Measurements from ENCODE around the gene PLPP7. TPM values are rescaled to one million over a fixed set of nuclear protein-coding genes. Genes with fewer than 3 reads are reported as not detected.

PLPP7 gene
- total and polyA plus RNA-seq, 5 experiments from 2014 or later, result 0.45 to 0.86 (median 0.70) TPM; not detected in 1

- peaks cover 0 to 2% (median 1%) of the 10 kb centered on the region in 5 donors for H3K27me3 Mint-ChIP-seq
- peak overlapping the region in 7 of 10 donors; percentile 39 to 93 (median 57) for H3K4me3 Mint-ChIP-seq
- DNase-seq, result peak in 9 of 10 donors; percentile 31 to 75 (median 53)
- POLR2A ChIA-PET, result interaction anchor here (0.5 to 22.5 kb wide), 4 partner anchors 18 to 449 kb away, joined by 3 to 1403 read pairs (median 70); no protein-coding TSS in a partner anchor
- H3K27ac Mint-ChIP-seq, result peak overlapping the region in 3 of 10 donors; percentile 31 to 63 (median 53)
- ATAC-seq, result peak; percentile 37 to 39
- peaks cover 31 to 36% (median 31%) of the 10 kb centered on the region in 3 donors for H3K36me3 Mint-ChIP-seq
- H3K4me1 Mint-ChIP-seq, result peaks cover 17 to 45% (median 24%) of the 10 kb centered on the region in 4 donors
- peaks cover 0 to 2% (median 0%) of the 10 kb centered on the region in 9 donors for H3K9me3 Mint-ChIP-seq
Measured at GRCh38 chr9:131276891-131277286, 12.6 kb upstream of the PLPP7 start.

- DNase-seq (peak in 3 of 10 donors; percentile 45 to 52 (median 48)), ATAC-seq (peak; percentile 15 to 24)
- Mint-ChIP-seq H3K36me3 (peaks cover 28 to 36% (median 31%) of the 10 kb centered on the region in 3 donors), H3K27ac (no peak overlapping the region), H3K9me3 (peaks cover 0 to 2% (median 0%) of the 10 kb centered on the region in 9 donors), H3K4me1 (peaks cover 19 to 45% (median 28%) of the 10 kb centered on the region in 4 donors), H3K4me3 (peak overlapping the region in 5 of 10 donors; percentile 26 to 93 (median 43)), H3K27me3 (peaks cover 0 to 7% (median 1%) of the 10 kb centered on the region in 5 donors)
- POLR2A ChIA-PET, result interaction anchor here (1.8 to 22.5 kb wide), 4 partner anchors 19 to 59 kb away, joined by 9 to 1403 read pairs (median 75); no protein-coding TSS in a partner anchor
Measured at GRCh38 chr9:131277287-131277909, 12.1 kb upstream of the PLPP7 start.

- DNase-seq, result peak in 9 of 10 donors; percentile 50 to 85 (median 63)
- Mint-ChIP-seq H3K9me3 (peaks cover 0 to 2% (median 0%) of the 10 kb centered on the region in 9 donors), H3K27ac (peak overlapping the region; percentile 81 to 96 (median 94)), H3K36me3 (peaks cover 28 to 32% (median 30%) of the 10 kb centered on the region in 3 donors), H3K4me3 (peak overlapping the region; percentile 85 to 95 (median 90)), H3K4me1 (peaks cover 19 to 39% (median 27%) of the 10 kb centered on the region in 4 donors), H3K27me3 (peaks cover 0 to 7% (median 1%) of the 10 kb centered on the region in 5 donors)
- POLR2A ChIA-PET, result interaction anchor here (0.6 to 22.5 kb wide), 8 partner anchors 11 to 177 kb away, joined by 3 to 1403 read pairs (median 6); partner anchors contain the start of genes NUP214 and PLPP7
- ATAC-seq, result peak; percentile 47 to 52
Measured at GRCh38 chr9:131277910-131278701, 11.4 kb upstream of the PLPP7 start.

- POLR2A ChIA-PET, result interaction anchor here (0.6 to 22.5 kb wide), 9 partner anchors 11 to 177 kb away, joined by 3 to 1403 read pairs (median 4); partner anchors contain the start of genes NUP214 and PLPP7
- Mint-ChIP-seq H3K36me3 (peaks cover 24 to 26% (median 25%) of the 10 kb centered on the region in 3 donors), H3K27ac (peak overlapping the region; percentile 81 to 96 (median 94)), H3K9me3 (peaks cover 0 to 2% (median 0%) of the 10 kb centered on the region in 9 donors), H3K27me3 (peaks cover 0 to 7% (median 1%) of the 10 kb centered on the region in 5 donors), H3K4me3 (peak overlapping the region; percentile 85 to 95 (median 90)), H3K4me1 (peaks cover 19 to 36% (median 29%) of the 10 kb centered on the region in 4 donors)
- ATAC-seq (peak; percentile 15 to 48), DNase-seq (peak in 4 of 10 donors; percentile 39 to 59 (median 46))
Measured at GRCh38 chr9:131278702-131279111, 10.8 kb upstream of the PLPP7 start.

- H3K4me3 Mint-ChIP-seq, result peak overlapping the region; percentile 85 to 95 (median 90)
- H3K9me3 Mint-ChIP-seq, result peaks cover 0 to 2% (median 0%) of the 10 kb centered on the region in 9 donors
- no peak for DNase-seq
- H3K36me3 Mint-ChIP-seq, result peaks cover 19 to 20% (median 20%) of the 10 kb centered on the region in 3 donors
- POLR2A ChIA-PET, result interaction anchor here (0.6 to 22.5 kb wide), 8 partner anchors 10 to 176 kb away, joined by 3 to 1403 read pairs (median 6); partner anchors contain the start of gene PLPP7
- H3K27ac Mint-ChIP-seq, result peak overlapping the region; percentile 81 to 96 (median 94)
- peaks cover 0 to 7% (median 1%) of the 10 kb centered on the region in 5 donors for H3K27me3 Mint-ChIP-seq
- ATAC-seq, result no peak
- H3K4me1 Mint-ChIP-seq, result peaks cover 18 to 34% (median 30%) of the 10 kb centered on the region in 4 donors
Measured at GRCh38 chr9:131279196-131279862, 10.2 kb upstream of the PLPP7 start.

- ATAC-seq (no peak), DNase-seq (no peak)
- POLR2A ChIA-PET, result interaction anchor here (1.2 to 22.5 kb wide), 3 partner anchors 10 to 101 kb away, joined by 3 to 1403 read pairs (median 3); partner anchors contain the start of gene PLPP7
- H3K27ac Mint-ChIP-seq, result peak overlapping the region in 3 of 10 donors; percentile 35 to 81 (median 73)
- peaks cover 0 to 7% (median 1%) of the 10 kb centered on the region in 5 donors for H3K27me3 Mint-ChIP-seq
- H3K4me1 Mint-ChIP-seq, result peaks cover 19 to 31% (median 30%) of the 10 kb centered on the region in 4 donors
- H3K9me3 Mint-ChIP-seq, result peaks cover 0 to 2% (median 0%) of the 10 kb centered on the region in 9 donors
- H3K36me3 Mint-ChIP-seq, result peaks cover 12 to 13% (median 13%) of the 10 kb centered on the region in 3 donors
- H3K4me3 Mint-ChIP-seq, result peak overlapping the region in 2 of 10 donors; percentile 2 to 20
Measured at GRCh38 chr9:131279863-131280570, 9.5 kb upstream of the PLPP7 start.

- POLR2A ChIA-PET, result interaction anchor here (1.3 to 22.5 kb wide), 2 partner anchors 9 to 22 kb away, joined by 3 to 1403 read pairs; partner anchors contain the start of gene PLPP7
- peak overlapping the region in 1 of 10 donors; percentile 2 for H3K4me3 Mint-ChIP-seq
Measured at GRCh38 chr9:131280660-131281059, 8.9 kb upstream of the PLPP7 start.

GRCh38 chr9:131281119-131281965, 8.2 kb upstream of the PLPP7 start:
- Mint-ChIP-seq H3K27me3 (peaks cover 0 to 7% (median 1%) of the 10 kb centered on the region in 5 donors), H3K36me3 (peaks cover under 1 to 1% (median under 1%) of the 10 kb centered on the region in 3 donors), H3K27ac (peak overlapping the region in 2 of 10 donors; percentile 22 to 63), H3K9me3 (no peaks in the 10 kb centered on the region), H3K4me3 (peak overlapping the region in 9 of 10 donors; percentile 15 to 76 (median 71)), H3K4me1 (peaks cover 19 to 31% (median 30%) of the 10 kb centered on the region in 4 donors)
- POLR2A ChIA-PET, result interaction anchor here (0.5 to 22.5 kb wide), 2 partner anchors 23 to 1071 kb away, joined by 3 to 1403 read pairs; no protein-coding TSS in a partner anchor
- ATAC-seq (no peak), DNase-seq (no peak)

More at GRCh38 chr9:131280660-131281059, 8.9 kb upstream of the PLPP7 start:
- H3K27me3 Mint-ChIP-seq, result peaks cover 0 to 7% (median 1%) of the 10 kb centered on the region in 5 donors
- peaks cover 7 to 8% (median 7%) of the 10 kb centered on the region in 3 donors for H3K36me3 Mint-ChIP-seq
- peaks cover 19 to 31% (median 30%) of the 10 kb centered on the region in 4 donors for H3K4me1 Mint-ChIP-seq
- ATAC-seq, result no peak
- H3K9me3 Mint-ChIP-seq, result peaks cover 0 to 2% (median 0%) of the 10 kb centered on the region in 9 donors
- DNase-seq, result no peak
- H3K27ac Mint-ChIP-seq, result no peak overlapping the region

GRCh38 chr9:131282175-131282574, 7.3 kb upstream of the PLPP7 start:
- no peaks in the 10 kb centered on the region for H3K36me3 Mint-ChIP-seq
- peak overlapping the region in 2 of 10 donors; percentile 14 to 16 for H3K27ac Mint-ChIP-seq
- no peak for ATAC-seq
- no peaks in the 10 kb centered on the region for H3K9me3 Mint-ChIP-seq
- DNase-seq, result no peak
- POLR2A ChIA-PET, result interaction anchor here (22.5 kb wide), 1 partner anchor 24 kb away, joined by 1403 read pairs; no protein-coding TSS in a partner anchor
- peaks cover 0 to 7% (median 1%) of the 10 kb centered on the region in 5 donors for H3K27me3 Mint-ChIP-seq
- H3K4me3 Mint-ChIP-seq, result peak overlapping the region; percentile 15 to 75 (median 68)
- H3K4me1 Mint-ChIP-seq, result peaks cover 19 to 31% (median 30%) of the 10 kb centered on the region in 4 donors

Measured in naive thymus-derived CD8-positive, alpha-beta T cell (primary cell).